IMR-90 (cell line): ENCODE measurements around the gene TAF3. TPM values are rescaled to one million over a fixed set of nuclear protein-coding genes. Genes with fewer than 3 reads are reported as not detected.

ENCODE experiments used
- ATAC-seq: fragments of 200-7000 bp; cut with Tn5 transposase; 2 replicates; pipeline ENCODE4 v1.9.1; 2020; ENCODE audit warnings: low read depth, mild to moderate bottlenecking, moderate library complexity
- BruUV-seq: library from RNA; stranded (reverse); fragments of 400-500 nt; replicated peaks from 2 replicates; lab custom pipeline; 2021; lab: Mats Ljungman, UMichigan
- CTCF ChIA-PET: fragments of 300-600 bp; formaldehyde crosslinking; extraction: SDS; loops from one replicate; lab custom pipeline; 2021; ENCODE audit warnings: antibody characterized with exemption; lab: Yijun Ruan, JAX
- POLR2A ChIA-PET: fragments of 300-600 bp; sonication (Branson Sonifier 250); formaldehyde crosslinking; loops from one replicate; lab custom pipeline; 2022; ENCODE audit warnings: antibody characterized with exemption; ENCODE audit not compliant: unreplicated experiment; lab: Charles Lee
- DNase-seq: peaks from one replicate; pipeline ENCODE4 v3.0.0; 2013
- H2AFZ ChIP-seq: replicated peaks from 2 replicates; pipeline ENCODE3; 2013; ENCODE audit warnings: low read length, mild to moderate bottlenecking; ENCODE audit not compliant: poor library complexity
- H2AK5ac ChIP-seq: 2 replicates; pipeline ENCODE4 v1.6.1; 2013; ENCODE audit warnings: low read depth, low read length, inconsistent platforms
- H2AK9ac ChIP-seq: replicated peaks from 2 replicates; pipeline ENCODE3; 2013; ENCODE audit warnings: mild to moderate bottlenecking, low read depth, low read length, moderate library complexity; ENCODE audit not compliant: poor library complexity
- H2BK120ac ChIP-seq: 2 replicates; pipeline ENCODE4 v1.6.1; 2013; ENCODE audit warnings: low read depth, low read length, inconsistent platforms
- H2BK15ac ChIP-seq: 3 replicates; pipeline ENCODE4 v1.6.1; 2013; ENCODE audit warnings: low read depth, low read length, inconsistent platforms
- H2BK20ac ChIP-seq: 2 replicates; pipeline ENCODE4 v1.6.1; 2013; ENCODE audit warnings: low read depth, mild to moderate bottlenecking, inconsistent platforms, low read length, moderate library complexity
- H2BK5ac ChIP-seq: 2 replicates; pipeline ENCODE4 v1.6.1; 2013; ENCODE audit warnings: mild to moderate bottlenecking, low read depth, low read length, inconsistent platforms; ENCODE audit not compliant: poor library complexity, severe bottlenecking
- H3K14ac ChIP-seq: replicated peaks from 2 replicates; pipeline ENCODE4 v1.6.1; 2013; ENCODE audit warnings: low read depth, low read length, inconsistent platforms
- H3K18ac ChIP-seq: 2 replicates; pipeline ENCODE4 v1.6.1; 2013; ENCODE audit warnings: low read depth, low read length, control low read depth
- H3K23ac ChIP-seq: 2 replicates; pipeline ENCODE4 v1.6.1; 2013; ENCODE audit warnings: low read depth, low read length, inconsistent platforms
- H3K27ac ChIP-seq: 2 replicates; pipeline ENCODE4 v1.5.1; 2013; ENCODE audit warnings: mild to moderate bottlenecking, control low read depth, low read length; ENCODE audit not compliant: insufficient read depth
- H3K27me3 ChIP-seq: 2 replicates; pipeline ENCODE4 v1.6.1; 2013; ENCODE audit warnings: low read length; ENCODE audit not compliant: control insufficient read depth, insufficient read depth
- H3K36me3 ChIP-seq: 2 replicates; pipeline ENCODE4 v1.6.1; 2013; ENCODE audit warnings: low read length, mixed read lengths; ENCODE audit not compliant: control insufficient read depth, insufficient read depth
- H3K4ac ChIP-seq: 2 replicates; pipeline ENCODE4 v1.6.1; 2013; ENCODE audit warnings: low read depth, low read length, inconsistent platforms
- H3K4me1 ChIP-seq: 2 replicates; pipeline ENCODE4 v1.6.1; 2013; ENCODE audit warnings: low read length, mixed read lengths; ENCODE audit not compliant: control insufficient read depth, insufficient read depth
- H3K4me2 ChIP-seq: 2 replicates; pipeline ENCODE4 v1.6.1; 2013; ENCODE audit warnings: low read depth, mild to moderate bottlenecking, control low read depth, low read length, moderate library complexity
- H3K4me3 ChIP-seq: 2 replicates; pipeline ENCODE4 v1.5.1; 2013; ENCODE audit warnings: low read depth, mild to moderate bottlenecking, control low read depth, low read length, moderate library complexity; ENCODE audit not compliant: insufficient read depth
- H3K56ac ChIP-seq: 2 replicates; pipeline ENCODE4 v1.6.1; 2013; ENCODE audit warnings: low read length, inconsistent platforms; ENCODE audit not compliant: insufficient read depth; ENCODE audit errors: extremely low read depth
- H3K79me1 ChIP-seq, 2 experiments: 2 replicates each; pipeline ENCODE4 v1.6.1; 2013; ENCODE audit warnings: low read length in 2 of 2, inconsistent platforms in 1 of 2, low read depth in 1 of 2
- H3K9ac ChIP-seq: 2 replicates; pipeline ENCODE4 v1.6.1; 2013; ENCODE audit warnings: low read depth, low read length, control low read depth
- H3K9me1 ChIP-seq: 2 replicates; pipeline ENCODE4 v1.6.1; 2013; ENCODE audit warnings: low read length, inconsistent platforms; ENCODE audit not compliant: insufficient read depth
- H3K9me3 ChIP-seq: 2 replicates; pipeline ENCODE4 v1.6.1; 2013; ENCODE audit warnings: low read length; ENCODE audit not compliant: control insufficient read depth, insufficient read depth
- H4K20me1 ChIP-seq: 2 replicates; pipeline ENCODE4 v1.6.1; 2013; ENCODE audit warnings: low read length, inconsistent platforms; ENCODE audit not compliant: insufficient read depth
- H4K5ac ChIP-seq: 2 replicates; pipeline ENCODE4 v1.6.1; 2013; ENCODE audit warnings: mild to moderate bottlenecking, low read depth, low read length, control low read depth
- H4K8ac ChIP-seq, 2 experiments: 2 replicates each; pipeline ENCODE4 v1.6.1; 2013; ENCODE audit warnings: low read depth in 2 of 2, low read length in 2 of 2, control low read depth in 1 of 2, inconsistent platforms in 1 of 2
- H4K91ac ChIP-seq: 2 replicates; pipeline ENCODE4 v1.6.1; 2013; ENCODE audit warnings: low read depth, low read length, inconsistent platforms; ENCODE audit not compliant: insufficient read depth
- BHLHE40 ChIP-seq: fragments of 150-350 bp; IDR thresholded peaks from 2 replicates; pipeline ENCODE4 v1.6.1; 2016; ENCODE audit warnings: mild to moderate bottlenecking, low read depth, low read length
- CHD1 ChIP-seq: IDR thresholded peaks from 2 replicates; pipeline ENCODE4 v1.6.1; 2012; ENCODE audit warnings: low read depth, low read length, improper control_type of control experiment
- FOS ChIP-seq: fragments of 150-350 bp; IDR thresholded peaks from 2 replicates; pipeline ENCODE4 v1.6.1; 2016; ENCODE audit warnings: low read depth, low read length
- MAFK ChIP-seq: IDR thresholded peaks from 2 replicates; pipeline ENCODE4 v1.6.1; 2012; ENCODE audit warnings: low read depth, low read length, improper control_type of control experiment
- MXI1 ChIP-seq: IDR thresholded peaks from 2 replicates; pipeline ENCODE4 v1.6.1; 2012; ENCODE audit warnings: low read depth, mild to moderate bottlenecking, low read length, moderate library complexity, borderline replicate concordance
- NFE2L2 ChIP-seq: fragments of 150-350 bp; IDR thresholded peaks from 2 replicates; pipeline ENCODE4 v1.6.1; 2016; ENCODE audit warnings: low read depth, mild to moderate bottlenecking, low read length
- USF2 ChIP-seq: fragments of 150-350 bp; IDR thresholded peaks from 2 replicates; pipeline ENCODE4 v1.6.1; 2017; ENCODE audit warnings: mild to moderate bottlenecking, antibody characterized with exemption, low read length, low read depth
- WGBS, 2 experiments: methylation state at CpG; one replicate each; pipeline versions ENCODE4 v1.1.5 to v1.1.7; 2013; ENCODE audit warnings: missing lambda C conversion rate in 2 of 2; ENCODE audit not compliant: insufficient read length in 1 of 2; ENCODE audit errors: extremely low coverage in 2 of 2; 5-methylcytosine and 5-hydroxymethylcytosine counted together
- dilution Hi-C: fragments of 300-500 bp; cut with HindIII; formaldehyde crosslinking; loops from one replicate; pipeline ENCODE4 v1.14.3; 2018; ENCODE audit warnings: low sequenced_read_pairs; ENCODE audit not compliant: unreplicated experiment
- in situ Hi-C: fragments of 300-500 bp; cut with MboI; formaldehyde crosslinking; loops from 3 replicates; pipeline ENCODE4 v1.14.3; 2019; ENCODE audit warnings: low sequenced_read_pairs, inconsistent platforms, mixed read lengths
- intact Hi-C: fragments of 100-400 bp; cut with micrococcal nuclease; formaldehyde crosslinking; loops from 2 replicates; pipeline ENCODE4 v1.10.0; 2022
- polyA plus RNA-seq, 3 experiments: library from polyadenylated mRNA; depleted of rRNA; stranded (reverse); fragments of >200 nt; gene quantifications; 2 replicates each; pipeline ENCODE4 v1.2.3, GENCODE V29; 2012; ENCODE audit warnings: low replicate concordance in 1 of 3
- total RNA-seq: library from RNA; depleted of rRNA; stranded (reverse); fragments of >200 nt; gene quantifications from 2 replicates; pipeline ENCODE4 v1.2.3, GENCODE V29; 2012

The TAF3 gene
- total and polyA plus RNA-seq, 2 of the 4 experiments (the other 2 are of a cell fraction), result 1.4 to 2.3 TPM

- no TSS peak for BruUV-seq
- Histone ChIP-seq H3K4me1 (peaks cover 3% of the 10 kb centered on the region; the same call in 1 of the 2 replicates), H3K18ac (no peak overlapping the region), H4K8ac (no peak overlapping the region), H4K20me1 (peaks cover 7% of the 10 kb centered on the region; the same call in 1 of the 2 replicates), H3K4me3 (no peak overlapping the region), H3K9ac (no peak overlapping the region), H3K9me1 (no peaks in the 10 kb centered on the region; the same call in 1 of the 2 replicates), H3K36me3 (no peaks in the 10 kb centered on the region), H3K14ac (no peak overlapping the region), H2BK5ac (no peak overlapping the region), H2BK120ac (no peak overlapping the region), H3K4ac (no peak overlapping the region), H2BK15ac (no peak overlapping the region), H4K91ac (no peak overlapping the region), H3K9me3 (no peaks in the 10 kb centered on the region), H3K79me1 (peaks cover 7 to 16% of the 10 kb centered on the region in 2 experiments; a peak in 2 of 4 replicates), H2AK5ac (no peak overlapping the region), H3K27ac (no peak overlapping the region), H3K23ac (peak overlapping the region; percentile 41; the same call in 1 of the 2 replicates), H4K5ac (no peak overlapping the region), H2AK9ac (no peak overlapping the region), H3K4me2 (peak overlapping the region; percentile 67), H2BK20ac (no peak overlapping the region), H3K27me3 (no peaks in the 10 kb centered on the region), H2AFZ (no peak overlapping the region), H3K56ac (no peak overlapping the region)
- in situ Hi-C loops, result no loop called here
- intact Hi-C loops, result loop anchor here (5.0 kb wide), 1 partner anchor 165 kb away; the partner anchor contains the start of gene GATA3
- POLR2A ChIA-PET, result no interaction called here
- DNase-seq (peak; percentile 82), ATAC-seq (peak; percentile 86)
- TF ChIP-seq USF2 (no peak), MAFK (peak; percentile 34; the same call in 1 of the 2 replicates), MXI1 (no peak), CHD1 (no peak), FOS (no peak), NFE2L2 (no peak), BHLHE40 (no peak)
- dilution Hi-C loops, result no loop called here
- CTCF ChIA-PET, result interaction anchor here (0.6 to 0.9 kb wide), 3 partner anchors 15 to 1303 kb away, joined by 3 to 4 read pairs (median 4); no protein-coding TSS in a partner anchor
- 76% methylated on average over 3 of the region's 8 CpGs; no CpG with 5 or more reads in 1 of the 2 experiments for WGBS, 2 experiments
Observed at GRCh38 chr10:7887174-7887816, 69.0 kb downstream of the TAF3 start.
